Left colon (tissue), 2 donors: Measurements from ENCODE around the gene NCOR2. TPM values are rescaled to one million over a fixed set of nuclear protein-coding genes. Genes with fewer than 3 reads are reported as not detected.

Source experiments
- ATAC-seq: fragments of 200-7000 bp; cut with Tn5 transposase; one replicate; pipeline ENCODE4 v1.9.1; 2020; ENCODE audit warnings: mild to moderate bottlenecking, moderate library complexity
- DNase-seq, 2 donors: peaks; one replicate each; pipeline ENCODE4 v3.0.0-alpha.2; 2020
- intact Hi-C, 2 donors: fragments of 100-400 bp; cut with DNase I in 1 of 2; cut with micrococcal nuclease in 1 of 2; formaldehyde crosslinking; loops; one replicate each; pipeline versions ENCODE4 v1.11.2 to v1.14.0; 2022; cut with DNase I, micrococcal nuclease
- total RNA-seq, 2 donors: library from RNA; stranded (reverse); fragmentation: NEBNext Ultra II Directional; extraction: Animal tissue kit (Norgen Biotek cat#: 25700); gene quantifications; one replicate each; pipeline ENCODE4 v1.2.1, GENCODE V29; 2021
- donor health status: DM: no; HTN: no; CAD: no.
- donor health status: DM: yes; HTN: yes; CAD: no.

The NCOR2 gene
- total RNA-seq, 2 donors from 2014 or later: 134 to 153 TPM

DNA sequence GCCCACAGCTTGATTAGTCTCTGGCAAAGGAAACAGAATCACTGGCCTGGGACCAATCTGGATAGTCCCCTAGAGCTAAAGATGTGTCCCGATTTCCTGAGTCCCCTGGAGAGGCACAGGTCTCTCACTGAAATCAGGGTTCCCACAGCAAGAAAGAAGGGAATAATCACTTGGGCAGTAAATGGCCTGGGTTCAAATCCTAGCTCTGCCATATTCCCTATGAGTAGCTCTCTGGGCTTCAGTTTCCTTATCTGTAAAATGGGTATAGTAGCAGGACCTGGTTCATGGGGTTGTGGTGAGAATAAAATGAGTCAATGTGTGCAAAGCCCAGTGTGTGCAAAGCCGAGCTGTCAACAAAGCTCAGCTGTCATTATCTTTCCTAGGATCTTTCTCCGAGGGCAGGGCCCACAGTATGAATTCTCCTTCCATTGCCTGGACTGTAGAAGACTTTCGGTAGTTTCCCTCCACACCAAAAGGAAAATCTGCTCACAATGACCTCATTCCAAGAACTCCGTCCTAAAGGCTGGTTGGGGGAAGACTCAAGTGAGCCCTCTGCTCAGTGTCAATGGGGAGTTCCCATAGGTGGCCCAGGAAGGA lies 12.6 kb upstream of the NCOR2 start:
- no peak for DNase-seq
- intact Hi-C loops: loop anchor here in 1 of 2 donors (10.0 kb wide), 1 partner anchor 185 kb away; no protein-coding TSS in a partner anchor
- ATAC-seq: no peak

DNA sequence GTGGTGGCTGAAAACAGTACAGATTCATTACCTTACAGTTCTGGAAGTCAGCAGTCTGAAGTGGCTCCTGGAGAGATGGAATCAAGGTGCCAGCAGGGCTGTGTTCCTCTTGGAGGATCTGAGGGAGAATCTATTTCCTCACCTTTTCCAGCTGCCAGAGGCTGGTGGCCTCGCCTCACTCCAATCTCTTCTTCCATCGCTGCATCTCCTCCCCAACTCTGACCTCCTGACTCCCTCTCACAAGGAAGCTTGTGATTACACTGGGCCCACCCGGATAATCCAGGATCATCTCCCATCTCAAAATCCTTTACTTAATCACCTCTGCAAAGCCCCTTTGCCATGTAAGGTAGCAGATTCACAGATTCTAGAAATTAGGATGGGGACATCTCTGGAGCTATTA lies 11.4 kb upstream of the NCOR2 start:
- intact Hi-C loops: loop anchor here in 1 of 2 donors (10.0 kb wide), 1 partner anchor 186 kb away; no protein-coding TSS in a partner anchor
- DNase-seq: no peak
- ATAC-seq: no peak

DNA sequence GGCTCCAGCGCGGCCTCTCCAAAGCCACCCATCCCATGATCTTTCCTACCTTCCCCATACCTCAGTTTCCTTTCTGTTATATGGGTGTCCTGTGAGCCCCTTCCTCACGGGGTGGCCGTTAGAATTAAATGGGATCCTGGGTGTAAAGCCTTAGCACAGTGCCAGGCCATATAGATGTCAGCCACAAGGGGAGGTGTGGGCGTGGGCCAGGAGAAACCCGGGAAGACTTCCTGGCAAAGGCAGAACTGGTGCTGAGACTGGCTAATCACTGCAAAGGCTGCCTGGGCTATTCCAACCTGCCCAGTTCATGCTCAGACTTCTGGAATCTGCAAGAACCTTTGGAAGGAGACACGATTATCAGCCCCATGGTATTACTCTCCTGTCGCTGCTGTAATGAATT lies 11.0 kb upstream of the NCOR2 start:
- no peak for DNase-seq
- peak; percentile 58 for ATAC-seq
- intact Hi-C loops: loop anchor here in 1 of 2 donors (10.0 kb wide), 1 partner anchor 186 kb away; no protein-coding TSS in a partner anchor

DNA sequence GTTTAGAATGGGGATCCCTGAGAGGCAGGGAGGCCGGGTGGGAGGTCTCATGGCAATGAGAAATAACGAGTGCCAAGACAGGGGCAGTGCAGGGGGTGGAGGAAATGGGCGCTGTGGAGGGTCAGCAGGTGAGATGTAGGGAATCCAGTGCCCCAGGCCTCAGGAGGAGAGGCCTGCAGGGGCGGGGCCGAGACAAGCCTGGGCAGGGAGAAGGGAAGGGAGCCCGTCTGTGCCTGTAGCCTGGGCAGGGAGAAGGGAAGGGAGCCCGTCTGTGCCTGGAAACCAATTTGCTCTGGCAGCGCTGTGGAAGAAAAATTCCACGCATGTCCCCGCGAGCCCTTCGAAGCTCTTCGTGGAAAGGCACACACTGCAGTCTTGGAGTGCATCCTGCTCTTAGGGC lies 10.6 kb upstream of the NCOR2 start:
- intact Hi-C loops: loop anchor here in 1 of 2 donors (10.0 kb wide), 1 partner anchor 187 kb away; no protein-coding TSS in a partner anchor
- DNase-seq: no peak
- ATAC-seq: no peak

DNA sequence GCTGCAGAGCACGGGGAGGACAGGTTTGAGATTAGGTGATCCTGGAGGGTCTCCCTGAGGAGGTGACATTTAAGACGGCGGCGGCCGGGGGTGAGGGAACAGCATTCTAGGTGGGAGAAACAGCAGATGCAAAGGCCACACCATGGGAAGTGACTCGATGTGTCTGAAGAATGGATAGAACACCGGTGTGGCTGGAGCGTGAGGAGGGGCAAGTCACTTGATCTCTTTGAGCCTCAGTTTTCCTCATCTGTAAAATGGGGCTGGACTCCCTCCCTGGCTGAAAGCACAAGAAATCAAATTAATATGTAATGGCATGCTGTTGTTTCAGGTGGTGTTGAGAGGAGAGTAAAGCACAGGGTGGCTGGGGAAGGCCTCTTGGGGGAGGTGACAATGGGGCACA lies 10.0 kb upstream of the NCOR2 start:
- intact Hi-C loops: loop anchor here in 1 of 2 donors (10.0 kb wide), 1 partner anchor 187 kb away; no protein-coding TSS in a partner anchor
- ATAC-seq (no peak), DNase-seq (no peak)

DNA sequence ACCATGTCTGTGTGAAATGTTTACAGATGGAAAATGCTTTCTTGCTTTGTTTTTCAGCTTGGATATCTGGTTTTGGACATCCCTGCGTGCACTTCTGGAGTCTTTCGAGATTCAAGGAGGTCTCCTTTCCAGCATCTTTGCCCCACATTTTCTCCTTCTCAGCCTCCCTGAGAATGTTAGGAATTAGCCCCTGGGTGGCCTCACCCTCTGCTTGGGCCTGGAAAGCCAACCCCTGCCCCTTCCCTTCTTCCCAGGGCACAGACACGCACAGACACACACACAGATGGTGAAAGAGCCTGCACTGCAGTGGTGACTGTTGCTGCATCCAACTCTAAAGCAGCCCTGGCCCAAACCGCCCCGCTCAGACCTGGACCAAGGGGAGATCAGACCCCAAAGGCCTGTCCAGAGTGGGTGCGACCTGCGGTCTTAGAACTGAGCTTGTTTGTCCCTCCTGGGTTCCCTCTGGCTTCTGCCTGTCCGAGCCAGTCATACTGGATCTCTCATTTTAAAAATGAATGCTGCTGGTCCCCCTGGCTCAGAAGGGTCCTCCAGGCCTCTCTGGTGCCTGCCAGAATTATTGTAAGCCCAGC lies 8.7 kb upstream of the NCOR2 start:
- no peak for DNase-seq
- ATAC-seq: no peak
- intact Hi-C loops: loop anchor here in 1 of 2 donors (10.0 kb wide), 1 partner anchor 189 kb away; no protein-coding TSS in a partner anchor

DNA sequence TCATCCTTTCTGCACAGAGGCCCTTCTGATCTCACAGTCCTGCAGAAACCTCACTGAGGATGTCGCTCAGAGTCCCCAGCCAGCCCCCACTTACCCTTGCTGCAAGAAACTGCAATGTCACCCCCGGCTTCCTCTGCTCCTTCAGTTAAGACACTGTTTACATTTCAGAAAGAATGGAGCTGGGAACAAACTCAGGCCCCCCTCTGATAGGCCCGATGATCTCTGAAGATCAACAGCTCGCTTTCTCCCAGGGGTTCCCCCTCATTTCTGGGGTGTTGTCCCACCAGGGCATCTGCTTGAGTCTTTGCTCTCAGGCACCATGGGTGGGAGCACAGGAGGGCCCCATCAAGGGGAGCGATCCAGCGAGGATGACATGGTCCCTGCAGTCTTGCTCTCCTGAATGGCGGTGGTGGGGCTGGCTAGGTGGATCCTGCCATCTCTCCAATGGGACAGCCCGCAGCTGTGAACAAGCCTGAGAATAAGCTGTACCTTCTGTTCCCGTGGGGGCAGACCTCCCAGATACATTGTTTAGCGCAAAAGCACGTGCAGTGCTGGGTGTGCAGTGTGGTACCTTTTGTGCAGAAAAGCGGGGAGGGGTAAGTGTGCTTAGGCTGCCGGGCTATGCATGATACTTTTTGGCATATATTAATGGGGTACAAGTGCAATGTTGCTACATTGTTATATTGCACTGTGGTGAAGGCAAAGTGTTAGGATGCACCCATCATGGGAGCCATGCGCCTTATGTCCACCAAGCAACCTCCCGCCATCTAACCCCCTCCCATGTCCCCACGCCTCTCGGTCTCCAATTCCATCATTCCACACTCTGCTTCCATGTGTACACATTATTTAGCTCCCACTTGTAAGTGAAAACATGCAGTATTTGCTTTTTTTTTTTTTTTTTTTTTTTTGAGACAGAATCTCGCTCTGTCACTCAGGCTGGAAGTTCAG lies 6.7 kb upstream of the NCOR2 start:
- ATAC-seq (no peak), DNase-seq (no peak)
- intact Hi-C loops: loop anchor here in 1 of 2 donors (10.0 kb wide), 1 partner anchor 191 kb away; no protein-coding TSS in a partner anchor

DNA sequence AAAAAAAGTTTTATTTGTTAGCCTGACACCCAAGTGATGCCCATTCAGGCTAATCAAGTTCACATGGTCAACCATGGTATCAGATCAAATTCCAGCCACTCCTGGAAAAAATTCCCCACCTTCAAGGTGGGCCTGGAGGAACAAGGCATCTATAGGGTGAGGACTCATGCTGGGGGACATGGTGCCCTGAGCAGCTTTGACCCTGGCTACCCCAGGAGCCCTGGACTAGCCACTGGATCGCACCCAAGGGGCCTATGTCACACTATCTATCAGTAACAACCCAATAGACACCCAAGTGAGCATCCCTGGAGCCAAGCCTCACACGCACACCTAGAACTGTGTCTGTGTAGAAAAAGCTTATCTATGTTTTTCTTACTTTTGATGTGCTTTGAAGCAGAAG lies 4.1 kb upstream of the NCOR2 start:
- intact Hi-C loops: loop anchor here in 1 of 2 donors (10.0 kb wide), 1 partner anchor 193 kb away; no protein-coding TSS in a partner anchor
- DNase-seq (no peak), ATAC-seq (no peak)

DNA sequence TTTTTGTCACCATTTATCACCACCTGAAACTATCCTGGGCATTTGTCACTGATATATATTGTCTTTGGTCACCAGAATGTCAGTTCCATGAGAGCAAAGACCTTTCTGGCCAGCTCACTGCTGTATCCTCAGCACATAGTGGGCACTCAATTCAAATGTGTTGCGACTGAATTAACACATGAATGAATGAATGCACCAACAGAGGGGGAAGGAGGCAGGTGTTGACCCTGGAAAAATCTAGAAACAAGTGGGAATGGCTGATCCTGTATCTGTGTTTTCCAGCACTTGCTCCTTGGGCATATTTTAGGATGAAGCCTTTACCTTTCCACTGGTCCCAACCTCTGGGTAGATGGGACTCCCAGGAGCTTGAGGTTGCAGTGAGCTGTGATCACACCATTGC lies 3.4 kb upstream of the NCOR2 start:
- DNase-seq: no peak
- ATAC-seq: no peak
- intact Hi-C loops: loop anchor here in 1 of 2 donors (10.0 kb wide), 1 partner anchor 194 kb away; no protein-coding TSS in a partner anchor

DNA sequence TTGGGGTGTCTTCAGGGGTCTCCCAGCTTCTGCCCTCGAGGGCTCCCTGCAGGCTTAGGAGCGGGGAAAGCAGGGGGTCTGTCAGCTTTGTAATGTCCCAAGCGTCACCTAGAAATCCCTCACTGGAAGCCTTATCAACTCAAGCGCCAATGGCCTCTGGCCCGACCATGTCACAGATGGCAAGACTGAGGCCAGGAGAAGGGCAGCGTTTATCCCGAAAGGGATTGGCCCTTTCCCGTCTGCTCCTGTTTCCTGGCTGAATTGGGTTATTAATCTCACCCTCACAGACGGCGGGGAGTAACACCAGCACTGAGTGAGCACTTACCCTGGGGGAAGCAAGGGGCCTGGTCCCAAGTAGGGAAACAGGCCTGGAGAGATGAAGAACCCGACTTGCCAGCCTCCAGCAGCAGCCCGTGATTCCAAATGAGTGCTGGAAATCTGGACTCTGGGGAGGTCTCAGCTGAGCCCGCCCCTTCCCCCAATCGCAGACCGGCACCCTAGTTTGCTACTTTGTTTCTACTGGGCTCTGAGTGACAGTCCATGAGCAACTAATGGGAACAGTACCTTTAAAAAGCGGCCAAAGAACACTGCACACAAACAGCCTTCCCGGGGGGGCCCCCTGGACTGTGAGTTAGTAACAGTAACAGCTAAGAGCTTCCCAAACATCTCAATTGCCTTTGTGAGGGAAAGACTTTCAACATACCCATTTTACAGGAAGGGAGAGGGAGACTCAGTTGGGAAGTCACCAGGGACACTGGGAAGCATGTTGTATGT lies 2.1 kb upstream of the NCOR2 start:
- ATAC-seq (no peak), DNase-seq (no peak)
- intact Hi-C loops: loop anchor here (5.0 to 10.0 kb wide), 4 partner anchors 55 to 195 kb away; no protein-coding TSS in a partner anchor

DNA sequence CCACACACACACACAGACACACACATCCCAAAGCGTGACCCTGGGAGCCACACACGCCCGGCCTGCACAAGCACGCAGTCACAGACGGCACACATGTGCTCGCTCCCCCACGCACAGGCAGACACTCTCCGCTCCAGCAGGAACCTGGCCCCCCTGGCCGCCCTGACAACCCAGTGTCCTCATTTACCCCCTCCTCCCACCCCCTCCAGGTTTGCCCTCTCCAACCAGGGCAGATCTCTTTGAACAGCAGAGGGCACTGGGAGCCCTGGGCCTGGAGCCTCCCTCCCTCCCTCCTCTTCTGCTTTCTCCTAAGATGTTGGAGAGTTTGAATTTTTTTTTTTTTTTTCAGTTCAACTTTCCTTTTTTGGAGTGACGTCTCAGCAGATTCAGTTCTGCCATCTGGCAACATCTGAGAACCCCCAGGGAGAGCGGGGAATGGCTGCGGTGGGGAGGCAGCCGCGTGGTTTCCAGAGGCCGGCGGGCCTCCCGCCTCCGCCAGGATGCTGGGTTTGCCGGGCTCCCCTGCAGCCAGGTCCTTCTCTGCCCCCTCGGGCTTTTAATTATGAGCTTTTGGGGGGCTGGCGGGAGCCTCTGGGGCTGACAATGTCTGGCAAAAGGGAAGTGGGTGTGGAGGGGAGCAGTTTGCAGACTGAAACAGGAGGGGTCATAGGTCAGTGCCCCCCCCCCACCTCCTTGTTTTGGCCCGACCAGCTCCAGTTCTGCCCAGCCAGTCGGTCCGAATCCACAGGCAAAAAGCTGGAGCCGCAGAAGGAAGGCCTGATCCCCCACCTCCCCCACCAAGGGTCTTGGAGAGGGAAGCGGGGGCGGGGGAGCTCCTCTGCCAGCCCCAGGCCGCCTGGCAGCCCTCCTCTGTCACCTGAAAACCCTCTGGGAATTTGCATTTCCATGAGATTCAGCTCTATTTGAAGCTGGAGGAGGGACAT lies 1.3 kb upstream of the NCOR2 start:
- ATAC-seq: peak; percentile 49
- peak; percentile 63 to 76 for DNase-seq
- intact Hi-C loops: loop anchor here in 1 of 2 donors (5.0 to 10.0 kb wide), 3 partner anchors 54 to 194 kb away; no protein-coding TSS in a partner anchor

DNA sequence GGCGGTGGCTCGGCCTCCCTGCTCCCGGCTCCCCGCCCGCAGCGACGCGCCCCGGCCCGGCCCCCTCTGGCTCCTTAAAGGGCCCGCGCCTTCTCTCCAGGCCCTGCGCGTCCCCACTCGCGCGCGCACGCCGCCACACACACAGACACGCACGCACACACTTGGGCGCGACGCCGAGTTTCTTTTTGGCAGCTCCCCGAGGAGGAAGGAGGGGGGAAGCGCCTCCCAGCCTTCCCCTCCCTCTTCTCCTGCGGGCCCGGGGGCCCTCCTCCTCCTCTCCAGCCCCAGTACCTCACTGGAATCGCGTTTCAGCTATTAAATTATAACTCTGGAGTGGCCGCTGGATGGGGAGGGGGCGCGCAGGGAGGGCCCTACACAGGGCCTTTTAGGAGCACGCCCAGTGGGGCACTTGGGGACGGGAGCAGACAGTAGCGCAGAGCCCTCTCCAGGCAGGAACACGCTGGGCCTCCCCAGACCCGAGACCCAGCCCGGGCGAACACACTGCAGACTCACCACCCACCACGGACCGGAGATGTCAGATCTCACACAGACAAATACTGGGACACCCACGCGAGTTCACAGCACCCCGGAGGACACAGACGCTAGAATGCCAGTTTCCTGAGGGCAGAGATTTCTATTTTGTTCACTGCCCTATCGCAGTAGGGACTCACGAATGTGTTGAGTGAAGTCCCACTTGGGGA lies 411 bp upstream of the NCOR2 start:
- peak; percentile 90 to 92 for DNase-seq
- intact Hi-C loops: loop anchor here in 1 of 2 donors (5.0 to 10.0 kb wide), 3 partner anchors 53 to 193 kb away; no protein-coding TSS in a partner anchor
- peak; percentile 82 for ATAC-seq

DNA sequence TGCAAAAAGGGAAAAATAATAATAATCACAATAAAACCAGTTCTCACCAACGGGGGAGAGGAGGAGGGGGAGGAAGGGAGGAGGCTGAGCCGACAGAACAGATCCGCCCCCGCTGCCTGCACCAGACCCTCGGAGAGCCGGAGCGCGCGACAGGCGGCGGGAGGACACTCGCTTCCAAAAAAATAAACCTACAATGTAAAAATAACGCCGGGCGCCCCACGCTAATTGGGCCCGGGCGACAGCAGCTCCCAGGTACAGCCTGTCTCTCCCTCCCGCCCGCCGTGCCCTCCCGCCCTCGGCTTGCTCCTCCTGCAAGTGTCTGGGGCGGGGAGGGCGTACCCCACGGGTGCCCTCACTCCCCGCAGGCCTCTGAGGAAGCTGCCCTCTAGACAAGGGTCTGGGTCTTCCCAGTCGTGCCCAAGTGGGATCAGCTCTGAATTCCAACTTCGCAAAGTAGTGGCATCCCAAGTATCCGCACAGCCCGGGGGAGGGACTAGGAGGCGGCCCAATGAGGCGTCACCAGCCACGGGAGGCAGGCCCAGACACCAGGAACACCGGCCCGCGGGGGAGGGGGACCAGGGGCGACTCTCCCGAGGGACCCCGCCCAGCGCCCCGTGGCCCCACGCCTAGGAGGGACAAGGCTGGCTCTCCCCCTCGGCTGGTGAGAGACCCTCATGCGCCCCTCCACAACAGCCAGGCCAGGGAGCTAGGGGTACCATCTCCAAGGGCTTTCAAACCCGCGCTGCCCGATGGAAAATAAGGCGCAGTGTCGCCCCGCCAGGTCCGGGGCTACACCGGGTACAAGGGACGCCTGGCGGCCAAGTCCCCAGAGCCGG lies 1.0 kb downstream of the NCOR2 start:
- DNase-seq (peak; percentile 91 to 93), ATAC-seq (peak; percentile 81)
- intact Hi-C loops: loop anchor here in 1 of 2 donors (5.0 to 10.0 kb wide), 3 partner anchors 52 to 192 kb away; no protein-coding TSS in a partner anchor

DNA sequence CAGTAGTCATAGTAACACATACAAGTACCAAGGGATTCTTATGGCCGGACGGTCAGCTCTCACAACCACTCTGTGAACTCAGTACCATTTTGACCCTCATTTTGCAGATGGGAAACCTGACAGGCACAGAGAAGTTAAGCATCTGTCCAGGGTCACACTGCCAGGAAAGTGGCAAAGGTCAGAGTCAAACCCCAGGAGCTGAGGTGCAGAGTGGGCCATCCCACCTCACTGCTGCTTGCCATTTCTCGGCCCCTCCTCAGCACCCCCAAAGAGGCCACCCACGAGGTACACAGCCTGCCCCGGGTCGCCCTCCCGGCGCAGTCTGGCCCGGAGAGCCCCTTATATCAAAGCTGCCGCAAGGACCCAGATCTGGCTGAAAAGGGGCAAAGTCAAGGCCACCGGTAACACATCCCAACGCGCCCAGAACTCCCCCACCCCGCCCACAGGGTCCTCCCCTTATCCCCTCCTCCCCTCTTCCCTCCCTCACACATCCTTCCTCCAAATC lies 1.7 kb downstream of the NCOR2 start:
- DNase-seq (no peak), ATAC-seq (no peak)
- intact Hi-C loops: loop anchor here in 1 of 2 donors (5.0 to 10.0 kb wide), 3 partner anchors 51 to 191 kb away; no protein-coding TSS in a partner anchor

DNA sequence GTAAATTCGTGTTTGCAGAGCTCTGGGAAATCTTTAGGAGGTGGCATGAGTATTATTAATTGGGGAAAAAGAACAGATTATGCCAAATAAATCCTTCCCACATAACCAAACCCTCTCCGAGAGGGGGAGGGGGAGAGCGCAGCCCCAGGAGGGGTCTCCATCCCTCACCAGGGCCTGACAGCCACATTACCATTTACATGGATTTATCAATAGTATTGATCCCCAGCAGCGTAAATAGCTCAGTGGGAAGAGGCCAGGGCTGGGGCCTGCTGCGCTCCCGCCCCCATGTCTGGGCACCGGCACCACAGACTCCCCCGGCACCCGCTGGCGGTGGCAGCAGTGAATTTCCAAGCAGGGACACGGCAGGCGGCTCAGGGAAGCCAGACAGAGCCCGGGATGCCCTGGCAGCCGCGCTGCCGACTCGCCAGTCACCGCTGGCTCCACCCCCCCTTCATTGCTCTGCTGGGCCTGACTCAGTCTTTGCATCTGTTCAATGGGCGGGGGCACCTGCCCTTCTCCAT lies 2.4 kb downstream of the NCOR2 start:
- intact Hi-C loops: loop anchor here in 1 of 2 donors (5.0 to 10.0 kb wide), 3 partner anchors 50 to 190 kb away; no protein-coding TSS in a partner anchor
- peak in 1 of 2 donors; percentile 45 for DNase-seq
- no peak for ATAC-seq
